GM13977 (cell line): Measurements from ENCODE around the gene ATP13A4.

Experiments used
- DNase-seq: peaks from one replicate; pipeline ENCODE4 v3.0.0; 2012; ENCODE audit warnings: low spot score
- CTCF ChIP-seq: IDR thresholded peaks from 2 replicates; pipeline ENCODE4 v1.5.1; 2012; ENCODE audit warnings: mild to moderate bottlenecking, control low read depth; ENCODE audit not compliant: insufficient read depth; ENCODE audit errors: extremely low read depth, missing control alignments
- in situ Hi-C: fragments of 300-500 bp; cut with MboI; formaldehyde crosslinking; loops from one replicate; pipeline ENCODE4 v1.12.0; 2022; ENCODE audit warnings: low sequenced_read_pairs, low pct_unique_long_range_greater_than_20kb, mixed read lengths, inconsistent platforms; ENCODE audit not compliant: unreplicated experiment

Gene ATP13A4

DNA sequence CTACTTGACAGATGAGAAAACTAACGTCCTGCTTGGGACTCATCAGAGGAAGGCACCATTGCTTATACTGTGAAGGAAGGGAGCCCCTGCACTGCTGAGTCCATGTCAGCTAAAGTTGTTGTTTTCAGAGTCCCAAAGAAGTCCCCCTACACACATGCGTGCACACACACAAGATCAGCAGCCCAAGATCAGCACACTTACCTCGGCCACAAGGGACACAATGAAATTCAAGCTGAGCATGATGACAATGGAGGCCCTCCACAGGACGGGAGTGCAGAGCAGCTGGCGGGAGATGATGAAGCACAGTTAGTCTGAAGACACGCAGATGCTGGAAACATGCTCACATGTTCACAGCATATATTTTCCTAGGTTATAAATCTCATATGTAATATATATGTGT, 147.6 kb downstream of the ATP13A4 start:
- no peak for DNase-seq
- in situ Hi-C loops, result no loop called here
- no peak for TF ChIP-seq CTCF

GRCh38 chr3:193403307-193403706, 151.4 kb downstream of the ATP13A4 start:
- DNase-seq, result no peak
- no peak for TF ChIP-seq CTCF
- in situ Hi-C loops, result no loop called here

- TF ChIP-seq CTCF, result no peak
- DNase-seq, result no peak
- in situ Hi-C loops, result no loop called here
Measured at GRCh38 chr3:193400304-193400703, 154.4 kb downstream of the ATP13A4 start.

- TF ChIP-seq CTCF, result no peak
- in situ Hi-C loops, result no loop called here
- no peak for DNase-seq
Measured at GRCh38 chr3:193396451-193397244, 158.0 kb downstream of the ATP13A4 start.

- no peak for TF ChIP-seq CTCF
- in situ Hi-C loops, result no loop called here
- no peak for DNase-seq
Measured at GRCh38 chr3:193391902-193392301, 162.8 kb downstream of the ATP13A4 start.

DNA sequence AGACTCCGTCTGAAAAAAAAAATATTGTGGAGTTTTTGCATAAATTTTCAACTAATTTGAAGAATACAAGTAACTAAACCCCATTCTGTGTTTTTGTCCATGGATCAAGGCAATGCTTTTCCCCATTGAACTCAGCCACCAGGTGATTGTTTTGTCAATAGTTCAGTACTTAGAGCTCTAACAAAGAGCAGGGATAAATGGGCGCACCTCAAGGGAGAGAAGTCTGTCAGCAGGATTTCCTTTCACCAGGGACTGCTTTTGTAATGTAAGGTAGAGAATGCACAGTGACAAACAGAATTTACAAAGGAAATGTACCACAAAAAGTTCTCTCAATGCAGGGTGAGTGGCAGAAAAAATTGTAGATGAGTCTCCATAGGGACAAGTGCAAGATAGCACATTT, 165.4 kb downstream of the ATP13A4 start:
- no peak for DNase-seq
- in situ Hi-C loops, result no loop called here
- TF ChIP-seq CTCF, result no peak
